Upper lobe of left lung (tissue), 6 donors: ENCODE measurements around the gene ZNF540. TPM values are rescaled to one million over a fixed set of nuclear protein-coding genes. Genes with fewer than 3 reads are reported as not detected.

ENCODE experiments used
- ATAC-seq, 2 donors: fragments of 200-7000 bp; cut with Tn5 transposase; one replicate each; pipeline ENCODE4 v1.9.1; 2022; ENCODE audit warnings: mild to moderate bottlenecking in 2 of 2, moderate library complexity in 2 of 2; ENCODE audit not compliant: low FRiP score in 2 of 2
- DNase-seq, 2 donors: peaks; one replicate each; pipeline ENCODE4 v3.0.0-alpha.2; 2019 to 2020
- H3K27ac ChIP-seq, 4 donors: fragments of 200-600 bp; sonication (generic); one replicate each; pipeline ENCODE4 v1.5.1; 2016 to 2019
- H3K27me3 ChIP-seq, 4 donors: fragments of 200-600 bp; sonication (generic); one replicate each; pipeline ENCODE4 v1.5.1; 2017 to 2019
- H3K36me3 ChIP-seq, 4 donors: fragments of 200-600 bp; sonication (generic); one replicate each; pipeline ENCODE4 v1.5.1; 2016 to 2019
- H3K4me1 ChIP-seq, 4 donors: fragments of 200-600 bp; sonication (generic); one replicate each; pipeline ENCODE4 v1.5.1; 2018 to 2019
- H3K4me3 ChIP-seq, 4 donors: fragments of 200-600 bp; sonication (generic); one replicate each; pipeline ENCODE4 v1.5.1; 2017 to 2019; ENCODE audit warnings: mild to moderate bottlenecking in 2 of 4, moderate library complexity in 1 of 4
- H3K9me3 ChIP-seq, 4 donors: fragments of 200-600 bp; sonication (generic); one replicate each; pipeline ENCODE4 v1.5.1; 2018 to 2019
- CTCF ChIP-seq, 6 experiments: fragments of 450-650 bp in 4 of 6; fragments of 200-600 bp in 2 of 6; sonication (generic) in 2 of 6; IDR thresholded peaks; one replicate each; pipeline ENCODE4 v1.5.1; 2016 to 2019; ENCODE audit warnings: antibody characterized with exemption in 6 of 6
- EP300 ChIP-seq, 4 donors: sonication (generic); formaldehyde crosslinking; IDR thresholded peaks; one replicate each; pipeline ENCODE4 v1.5.1; 2017; ENCODE audit warnings: antibody characterized with exemption in 4 of 4, control low read depth in 2 of 4
- POLR2A ChIP-seq, 4 donors: fragments of 450-650 bp; IDR thresholded peaks; one replicate each; pipeline ENCODE4 v1.5.1; 2016 to 2017; ENCODE audit warnings: antibody characterized with exemption in 4 of 4, mild to moderate bottlenecking in 2 of 4
- POLR2AphosphoS5 ChIP-seq, 2 donors: sonication (generic); formaldehyde crosslinking; IDR thresholded peaks; one replicate each; pipeline ENCODE4 v1.5.1; 2017; ENCODE audit warnings: antibody characterized with exemption in 2 of 2
- WGBS, 2 donors: methylation state at CpG; one replicate each; pipeline ENCODE4 v1.1.5; 2017 to 2018; 5-methylcytosine and 5-hydroxymethylcytosine counted together
- total RNA-seq, 6 donors: library from RNA; depleted of rRNA in 4 of 6; stranded (reverse); fragments of >200 nt in 4 of 6; gene quantifications; one replicate each; pipeline versions ENCODE4 v1.1.0 to v1.2.1, GENCODE V29; 2016 to 2021
- donor health status: DM: no; HTN: no; CAD: no; lungs with moderate emphysema.
- donor health status: DM: no; HTN: yes; CAD: no; lungs with severe emphysema.

Gene ZNF540
- total RNA-seq, result 1 to 10 TPM; 1.7 to 5.3 (median 4.0) TPM

GRCh38 chr19:37594304-37594981 is at the start of gene ZNF540, which contains the start of gene ZNF571:
ZNF540 (plus strand) TSS chr19:37594876; CDS start chr19:37598448, 3,572 bp downstream.
ZNF571 (minus strand) TSS chr19:37594792; CDS start chr19:37586676, 8,116 bp downstream.
- peak within 1 kb of the TSS; percentile 77 to 94 (median 86) for H3K27ac ChIP-seq
- TF ChIP-seq EP300 (IDR thresholded peaks at IDR 0.05) (no peak), POLR2A (IDR thresholded peaks at IDR 0.05) (peak in 2 of 4 donors; percentile 63 to 75), POLR2AphosphoS5 (IDR thresholded peaks at IDR 0.05) (peak; percentile 72 to 83), CTCF (IDR thresholded peaks at IDR 0.05) (no peak)
- peak; percentile 95 to 96 for DNase-seq
- 1% methylated on average over 47 to 53 of the region's 53 CpGs for WGBS, 2 donors
- peaks cover 7 to 18% (median 16%) of the 10 kb centered on the region in 4 donors for H3K4me1 ChIP-seq
- H3K27me3 ChIP-seq, result no peaks in the 10 kb centered on the region
- H3K9me3 ChIP-seq, result peaks cover 18 to 38% (median 21%) of the 10 kb centered on the region in 4 donors
- H3K36me3 ChIP-seq, result peaks cover 0 to 11% (median 5%) of the 10 kb centered on the region in 4 donors
- peak; percentile 99 for ATAC-seq
- H3K4me3 ChIP-seq, result peak within 1 kb of the TSS; percentile 62 to 74 (median 66)

GRCh38 chr19:37551129-37551993 is 43.3 kb upstream of the ZNF540 start:
- peak overlapping the region in 3 of 4 donors; percentile 25 to 41 (median 39) for H3K4me3 ChIP-seq
- H3K36me3 ChIP-seq, result no peaks in the 10 kb centered on the region
- TF ChIP-seq POLR2AphosphoS5 (IDR thresholded peaks at IDR 0.05), result no peak
- no peak for TF ChIP-seq POLR2A (IDR thresholded peaks at IDR 0.05)
- TF ChIP-seq EP300 (IDR thresholded peaks at IDR 0.05), result no peak
- TF ChIP-seq CTCF (IDR thresholded peaks at IDR 0.05), result no peak
- DNase-seq (peak in 1 of 2 donors; percentile 88), ATAC-seq (peak in 1 of 2 donors; percentile 30)
- H3K4me1 ChIP-seq, result no peaks in the 10 kb centered on the region
- no peak overlapping the region for H3K27ac ChIP-seq
- peaks cover 73 to 98% (median 88%) of the 10 kb centered on the region in 4 donors for H3K9me3 ChIP-seq
- no peaks in the 10 kb centered on the region for H3K27me3 ChIP-seq
- 4 to 14% methylated on average over 8 to 25 of the region's 65 CpGs for WGBS, 2 donors

GRCh38 chr19:37563518-37563917 is 31.2 kb upstream of the ZNF540 start:
- peaks cover 3 to 34% (median 18%) of the 10 kb centered on the region in 4 donors for H3K36me3 ChIP-seq
- DNase-seq (no peak), ATAC-seq (no peak)
- no peak overlapping the region for H3K27ac ChIP-seq
- WGBS, 2 donors, result 94% methylated on average over 3 of the region's 3 CpGs
- TF ChIP-seq POLR2A (IDR thresholded peaks at IDR 0.05) (no peak), CTCF (IDR thresholded peaks at IDR 0.05) (no peak), POLR2AphosphoS5 (IDR thresholded peaks at IDR 0.05) (no peak), EP300 (IDR thresholded peaks at IDR 0.05) (no peak)
- H3K4me1 ChIP-seq, result no peaks in the 10 kb centered on the region
- no peaks in the 10 kb centered on the region for H3K27me3 ChIP-seq
- H3K4me3 ChIP-seq, result no peak overlapping the region
- H3K9me3 ChIP-seq, result peaks cover 0 to 100% (median 72%) of the 10 kb centered on the region in 4 donors

- peaks cover 3 to 39% (median 22%) of the 10 kb centered on the region in 4 donors for H3K36me3 ChIP-seq
Measured at GRCh38 chr19:37564624-37565369, 29.9 kb upstream of the ZNF540 start.

More at GRCh38 chr19:37564624-37565369, 29.9 kb upstream of the ZNF540 start:
- DNase-seq (no peak), ATAC-seq (no peak)
- Histone ChIP-seq H3K27ac (no peak overlapping the region), H3K4me1 (no peaks in the 10 kb centered on the region), H3K9me3 (peaks cover 0 to 100% (median 62%) of the 10 kb centered on the region in 4 donors), H3K27me3 (no peaks in the 10 kb centered on the region), H3K4me3 (no peak overlapping the region)
- 91 to 94% methylated on average over 7 of the region's 7 CpGs for WGBS, 2 donors
- TF ChIP-seq POLR2AphosphoS5 (IDR thresholded peaks at IDR 0.05) (no peak), POLR2A (IDR thresholded peaks at IDR 0.05) (no peak), CTCF (IDR thresholded peaks at IDR 0.05) (no peak)
